Muscle of back (tissue), 11 donors: ENCODE results near the gene LYRM1. TPM values are rescaled to one million over a fixed set of nuclear protein-coding genes. Genes with fewer than 3 reads are reported as not detected.
"Not testable (repeated sequence)": the region's sequence is repeated elsewhere in the genome, so short reads cannot be mapped to it uniquely, and the experiment has no call there.

ENCODE experiments used
- DNase-seq, 3 donors: peaks; one replicate each; pipeline versions ENCODE4 v3.0.0 to v3.0.0-alpha.2; 2013
- polyA plus RNA-seq, 10 donors: library from polyadenylated mRNA; unstranded; fragments of 120-200 nt; gene quantifications; one replicate each; pipeline ENCODE4 v1.2.1, GENCODE V29; 2013; ENCODE audit not compliant: insufficient read length in 10 of 10

Gene LYRM1
- polyA plus RNA-seq, 10 donors, result 18.8 to 22.5 (median 20.6) TPM

- DNase-seq, result not testable (repeated sequence)
These were observed 72.6 kb downstream of the LYRM1 start for GRCh38 chr16:20973201-20973600.

Other genes starting within 250 kb of the LYRM1 start
- under 1 TPM in 2 of 10 donors, not detected in 8; 0.10 to 0.24 TPM for gene ACSM1, start 203.1 kb upstream of the LYRM1 start, polyA plus RNA-seq
- 10 to 100 TPM; 26.2 to 36.6 (median 31.5) TPM for gene THUMPD1, start 159.0 kb upstream of the LYRM1 start, polyA plus RNA-seq
- gene ACSM3, start 136.8 kb upstream of the LYRM1 start, polyA plus RNA-seq, result 1 to 10 TPM; 2.3 to 6.4 (median 3.2) TPM
- 10 to 100 TPM; 12.9 to 21.3 (median 18.3) TPM for gene ERI2, start 94.3 kb upstream of the LYRM1 start, polyA plus RNA-seq
- gene REXO5, start 94.2 kb upstream of the LYRM1 start, polyA plus RNA-seq, result 1 to 10 TPM; 3.5 to 6.0 (median 5.1) TPM
- 1 to 10 TPM; 5.0 to 7.5 (median 5.9) TPM for gene DCUN1D3, start 413 bp upstream of the LYRM1 start, polyA plus RNA-seq